GM12875 (cell line): ENCODE results near the gene ZBTB32.

ENCODE experiments used
- H3K4me3 ChIP-seq: one replicate; pipeline ENCODE4 v1.5.1; 2011; ENCODE audit warnings: low read depth, low read length, control low read depth
- TF ChIP-seq, protein P1 (sequence below): IDR thresholded peaks from 2 replicates; pipeline ENCODE4 v1.5.1; 2011; ENCODE audit warnings: low read depth, mild to moderate bottlenecking, control low read depth, inconsistent platforms, low read length, moderate library complexity, borderline replicate concordance; ENCODE audit not compliant: insufficient read depth

The ZBTB32 gene

DNA sequence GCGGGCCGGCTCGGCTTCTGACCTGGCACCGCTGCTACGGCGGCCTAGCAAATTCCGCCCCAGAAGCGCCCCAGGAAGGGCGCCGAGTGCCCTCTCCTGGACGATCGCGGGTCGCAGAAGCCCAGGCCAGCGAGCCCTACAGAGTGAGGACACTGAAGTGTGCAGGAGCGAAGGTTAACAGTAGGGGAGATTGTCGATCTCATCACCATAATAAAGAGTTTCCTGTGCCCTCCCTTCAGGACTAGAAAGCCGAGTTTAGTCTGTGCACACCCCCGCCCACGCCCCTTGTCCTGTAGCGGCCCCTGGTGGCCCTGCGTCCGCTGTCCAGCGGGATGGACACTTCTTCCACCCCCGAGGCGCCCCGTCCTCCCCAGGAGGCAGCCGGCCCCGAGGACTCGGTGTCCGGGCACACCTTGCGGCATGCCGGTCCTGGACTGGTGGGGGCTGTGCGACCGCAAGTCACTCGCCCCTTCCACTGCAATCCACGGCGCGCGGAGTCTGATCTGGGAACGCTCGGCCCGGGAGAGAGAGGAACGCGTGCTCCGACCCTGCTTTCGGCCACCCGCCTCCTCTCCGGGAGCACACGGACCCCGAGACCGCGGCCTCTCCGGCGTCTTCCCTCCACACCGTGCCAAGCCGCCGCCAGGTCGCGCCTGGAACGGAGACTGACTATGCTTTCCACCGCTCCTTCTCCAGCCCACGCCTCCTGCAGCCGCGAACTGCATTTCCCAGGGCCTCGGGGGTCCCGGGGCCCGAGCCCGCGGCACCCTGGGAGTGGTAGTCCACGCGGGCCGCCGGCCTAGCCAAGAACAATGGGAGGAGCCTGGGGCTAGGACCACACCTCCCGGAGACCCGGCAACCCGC lies 12.7 kb downstream of the ZBTB32 start:
- TF ChIP-seq, protein P1, sequence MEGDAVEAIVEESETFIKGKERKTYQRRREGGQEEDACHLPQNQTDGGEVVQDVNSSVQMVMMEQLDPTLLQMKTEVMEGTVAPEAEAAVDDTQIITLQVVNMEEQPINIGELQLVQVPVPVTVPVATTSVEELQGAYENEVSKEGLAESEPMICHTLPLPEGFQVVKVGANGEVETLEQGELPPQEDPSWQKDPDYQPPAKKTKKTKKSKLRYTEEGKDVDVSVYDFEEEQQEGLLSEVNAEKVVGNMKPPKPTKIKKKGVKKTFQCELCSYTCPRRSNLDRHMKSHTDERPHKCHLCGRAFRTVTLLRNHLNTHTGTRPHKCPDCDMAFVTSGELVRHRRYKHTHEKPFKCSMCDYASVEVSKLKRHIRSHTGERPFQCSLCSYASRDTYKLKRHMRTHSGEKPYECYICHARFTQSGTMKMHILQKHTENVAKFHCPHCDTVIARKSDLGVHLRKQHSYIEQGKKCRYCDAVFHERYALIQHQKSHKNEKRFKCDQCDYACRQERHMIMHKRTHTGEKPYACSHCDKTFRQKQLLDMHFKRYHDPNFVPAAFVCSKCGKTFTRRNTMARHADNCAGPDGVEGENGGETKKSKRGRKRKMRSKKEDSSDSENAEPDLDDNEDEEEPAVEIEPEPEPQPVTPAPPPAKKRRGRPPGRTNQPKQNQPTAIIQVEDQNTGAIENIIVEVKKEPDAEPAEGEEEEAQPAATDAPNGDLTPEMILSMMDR: peak; percentile 75
- peak overlapping the region; percentile 84 for H3K4me3 ChIP-seq

DNA sequence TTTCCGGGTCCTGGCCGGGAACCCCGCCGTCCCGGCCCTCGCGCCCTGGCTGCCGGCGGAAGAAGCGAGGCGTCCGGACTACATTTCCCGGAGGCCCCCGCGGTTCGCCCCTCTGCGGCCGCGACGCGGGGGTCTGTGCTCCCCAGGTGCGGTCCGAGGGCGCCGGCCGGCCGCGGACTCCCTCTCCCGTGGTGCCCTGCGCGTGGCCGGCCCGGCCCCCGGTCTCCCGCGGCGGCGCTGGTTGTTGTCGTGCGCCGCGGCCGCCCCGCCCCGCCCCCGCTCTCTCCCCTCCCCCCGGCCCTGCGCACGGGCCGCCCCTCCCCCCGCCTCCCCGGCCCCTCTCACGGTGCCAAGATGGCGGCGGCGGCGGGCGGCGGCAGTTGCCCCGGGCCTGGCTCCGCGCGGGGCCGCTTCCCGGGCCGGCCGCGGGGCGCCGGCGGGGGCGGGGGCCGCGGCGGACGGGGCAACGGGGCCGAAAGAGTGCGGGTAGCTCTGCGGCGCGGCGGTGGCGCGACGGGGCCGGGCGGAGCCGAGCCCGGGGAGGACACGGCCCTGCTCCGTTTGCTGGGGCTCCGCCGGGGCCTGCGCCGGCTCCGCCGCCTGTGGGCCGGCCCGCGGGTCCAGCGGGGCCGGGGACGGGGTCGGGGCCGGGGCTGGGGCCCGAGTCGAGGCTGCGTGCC lies 13.4 kb downstream of the ZBTB32 start, which contains the start of gene KMT2B:
KMT2B (plus strand) TSS at position 339 of the 680 bp plus-strand sequence; CDS start at position 355, 16 bp downstream.
- TF ChIP-seq, protein P1: no peak
- H3K4me3 ChIP-seq: peak within 1 kb of the TSS; percentile 84

DNA sequence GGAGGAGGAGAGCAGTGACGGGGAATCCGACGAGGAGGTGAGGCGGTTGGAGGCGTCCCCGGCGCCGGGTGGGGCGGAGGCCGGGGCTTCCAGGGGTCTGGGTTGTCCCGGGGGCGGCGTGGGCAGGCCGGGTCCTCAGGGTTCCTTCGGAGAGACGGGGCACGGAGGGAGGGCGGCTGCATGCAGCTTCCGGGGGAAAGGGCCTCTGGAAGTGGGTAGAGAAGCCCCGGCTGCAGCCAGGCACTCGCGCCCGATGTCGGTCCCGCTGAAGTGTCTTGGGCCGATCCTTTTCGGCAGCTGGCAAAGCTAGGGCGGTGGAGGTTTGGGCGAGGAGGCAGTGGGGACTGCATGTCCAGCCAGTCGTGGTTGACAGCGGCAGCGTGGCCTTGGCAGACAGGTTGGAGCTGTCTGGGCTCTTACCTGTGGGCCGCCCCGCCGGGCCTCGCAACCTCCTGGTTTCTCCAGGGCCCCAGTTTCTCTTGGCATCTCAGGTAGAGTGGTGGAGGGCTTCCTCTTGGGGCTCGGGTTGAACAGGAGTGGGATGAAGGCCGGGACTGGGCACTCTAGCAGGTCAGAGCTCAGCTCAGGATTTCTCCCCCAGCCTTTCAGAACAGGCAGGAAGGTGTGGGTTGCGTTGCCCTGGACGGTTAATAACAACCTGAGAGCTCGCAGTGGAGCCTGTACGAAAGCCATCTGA lies 14.1 kb downstream of the ZBTB32 start:
- TF ChIP-seq, protein P1: no peak
- H3K4me3 ChIP-seq: peak overlapping the region; percentile 84

DNA sequence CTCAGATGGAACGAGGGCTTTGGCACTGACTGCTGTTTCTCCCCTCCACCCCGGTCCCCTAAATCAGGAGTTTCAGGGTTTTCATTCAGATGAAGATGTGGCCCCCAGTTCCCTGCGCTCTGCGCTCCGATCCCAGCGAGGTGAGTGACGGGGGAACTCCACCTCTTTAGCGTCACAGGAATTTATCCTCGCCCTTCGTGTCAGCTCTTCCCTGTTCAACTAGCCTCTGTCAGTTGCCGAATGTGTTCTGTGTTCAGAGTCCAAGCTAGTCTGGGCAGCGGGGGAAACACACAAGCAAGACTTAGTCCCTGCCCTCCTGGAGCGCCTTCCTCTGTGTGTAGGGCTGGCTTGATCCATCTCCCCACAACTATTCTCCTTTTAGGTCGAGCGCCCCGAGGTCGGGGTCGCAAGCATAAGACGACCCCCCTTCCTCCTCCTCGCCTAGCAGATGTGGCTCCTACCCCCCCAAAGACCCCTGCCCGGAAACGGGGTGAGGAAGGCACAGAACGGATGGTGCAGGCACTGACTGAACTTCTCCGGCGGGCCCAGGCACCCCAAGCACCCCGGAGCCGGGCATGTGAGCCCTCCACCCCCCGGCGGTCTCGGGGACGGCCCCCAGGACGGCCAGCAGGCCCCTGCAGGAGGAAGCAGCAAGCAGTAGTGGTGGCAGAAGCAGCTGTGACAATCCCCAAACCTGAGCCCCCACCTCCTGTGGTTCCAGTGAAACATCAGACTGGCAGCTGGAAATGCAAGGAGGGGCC lies 15.2 kb downstream of the ZBTB32 start:
- TF ChIP-seq, protein P1: no peak
- no peak overlapping the region for H3K4me3 ChIP-seq

DNA sequence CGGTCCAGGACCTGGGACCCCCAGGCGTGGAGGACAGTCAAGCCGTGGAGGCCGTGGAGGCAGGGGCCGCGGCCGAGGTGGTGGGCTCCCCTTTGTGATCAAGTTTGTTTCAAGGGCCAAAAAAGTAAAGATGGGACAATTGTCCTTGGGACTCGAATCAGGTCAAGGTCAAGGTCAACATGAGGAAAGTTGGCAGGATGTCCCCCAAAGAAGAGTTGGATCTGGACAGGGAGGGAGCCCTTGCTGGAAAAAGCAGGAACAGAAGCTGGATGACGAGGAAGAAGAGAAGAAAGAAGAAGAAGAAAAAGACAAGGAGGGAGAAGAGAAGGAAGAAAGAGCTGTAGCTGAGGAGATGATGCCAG lies 15.8 kb downstream of the ZBTB32 start:
- no peak overlapping the region for H3K4me3 ChIP-seq
- TF ChIP-seq, protein P1: no peak

DNA sequence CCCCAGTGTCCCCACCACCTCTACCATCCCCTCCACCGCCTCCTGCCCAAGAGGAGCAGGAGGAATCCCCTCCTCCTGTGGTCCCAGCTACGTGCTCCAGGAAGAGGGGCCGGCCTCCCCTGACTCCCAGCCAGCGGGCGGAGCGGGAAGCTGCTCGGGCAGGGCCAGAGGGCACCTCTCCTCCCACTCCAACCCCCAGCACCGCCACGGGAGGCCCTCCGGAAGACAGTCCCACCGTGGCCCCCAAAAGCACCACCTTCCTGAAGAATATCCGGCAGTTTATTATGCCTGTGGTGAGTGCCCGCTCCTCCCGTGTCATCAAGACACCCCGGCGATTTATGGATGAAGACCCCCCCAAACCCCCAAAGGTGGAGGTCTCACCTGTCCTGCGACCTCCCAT lies 16.3 kb downstream of the ZBTB32 start:
- TF ChIP-seq, protein P1: no peak
- no peak overlapping the region for H3K4me3 ChIP-seq
